PC-3 (cell line): ENCODE results near the gene RHBDD1. TPM values are rescaled to one million over a fixed set of nuclear protein-coding genes. Genes with fewer than 3 reads are reported as not detected.

ENCODE experiments used
- ATAC-seq: fragments of 200-7000 bp; cut with Tn5 transposase; 2 replicates; pipeline ENCODE4 v1.9.1; 2020; ENCODE audit warnings: mild to moderate bottlenecking, moderate library complexity
- BruUV-seq: library from RNA; stranded (reverse); fragments of 400-500 nt; replicated peaks from 2 replicates; lab custom pipeline; 2021; lab: Mats Ljungman, UMichigan
- CTCF ChIA-PET: fragments of 300-600 bp; sonication (Branson Sonifier 250); formaldehyde crosslinking; loops from one replicate; lab custom pipeline; 2022; ENCODE audit warnings: antibody characterized with exemption; lab: Charles Lee
- POLR2A ChIA-PET: fragments of 300-600 bp; sonication (Branson Sonifier 250); formaldehyde crosslinking; loops from one replicate; lab custom pipeline; 2022; ENCODE audit warnings: antibody characterized with exemption; ENCODE audit not compliant: unreplicated experiment; lab: Charles Lee
- DNase-seq: peaks from one replicate; pipeline ENCODE4 v3.0.0-alpha.2; 2015
- H2AFZ ChIP-seq: fragments of 300-600 bp; sonication (generic); 2 replicates; pipeline ENCODE4 v1.6.0; 2016; ENCODE audit warnings: antibody characterized with exemption, low read length
- H3F3A ChIP-seq: fragments of 300-600 bp; sonication (generic); one replicate; pipeline ENCODE4 v1.6.0; 2017; ENCODE audit warnings: antibody characterized with exemption, low read length, control low read depth, mild to moderate bottlenecking; ENCODE audit not compliant: unreplicated experiment
- H3K27ac ChIP-seq: fragments of 300-600 bp; sonication (generic); 2 replicates; pipeline ENCODE4 v1.5.1; 2016; ENCODE audit warnings: mild to moderate bottlenecking, low read length
- H3K27me3 ChIP-seq: fragments of 300-600 bp; sonication (generic); 2 replicates; pipeline ENCODE4 v1.6.1; 2016; ENCODE audit warnings: low read length, mixed read lengths
- H3K36me3 ChIP-seq: fragments of 300-600 bp; sonication (generic); 2 replicates; pipeline ENCODE4 v1.6.1; 2016; ENCODE audit warnings: low read depth, mixed run types, low read length, mixed read lengths
- H3K4me1 ChIP-seq: fragments of 300-600 bp; sonication (generic); 2 replicates; pipeline ENCODE4 v1.5.1; 2016; ENCODE audit warnings: low read length; ENCODE audit not compliant: insufficient read depth
- H3K4me2 ChIP-seq: fragments of 300-600 bp; sonication (generic); 2 replicates; pipeline ENCODE4 v1.6.0; 2016; ENCODE audit warnings: low read length
- H3K4me3 ChIP-seq: fragments of 300-600 bp; sonication (generic); 2 replicates; pipeline ENCODE4 v1.5.1; 2016; ENCODE audit warnings: mild to moderate bottlenecking, low read length, mixed read lengths
- H3K79me2 ChIP-seq: fragments of 300-600 bp; sonication (generic); 2 replicates; pipeline ENCODE4 v1.6.1; 2017; ENCODE audit warnings: low read length, mixed read lengths
- H3K9ac ChIP-seq: fragments of 300-600 bp; sonication (generic); 2 replicates; pipeline ENCODE4 v1.6.0; 2016; ENCODE audit warnings: mild to moderate bottlenecking, low read length
- H3K9me2 ChIP-seq: fragments of 300-600 bp; sonication (generic); replicated peaks from 2 replicates; pipeline ENCODE4 v1.6.1; 2016; ENCODE audit warnings: mixed run types, low read length, mixed read lengths
- H3K9me3 ChIP-seq: fragments of 300-600 bp; sonication (generic); 2 replicates; pipeline ENCODE4 v1.6.1; 2016; ENCODE audit warnings: low read length, mixed read lengths
- H4K20me1 ChIP-seq: fragments of 300-600 bp; sonication (generic); 2 replicates; pipeline ENCODE4 v1.6.1; 2016; ENCODE audit warnings: low read length, mixed read lengths
- EZH2 ChIP-seq: fragments of 300-600 bp; sonication (generic); IDR thresholded peaks from one replicate; pipeline ENCODE4 v1.6.1; 2017; ENCODE audit warnings: antibody characterized with exemption, mild to moderate bottlenecking, low read length; ENCODE audit not compliant: unreplicated experiment
- EZH2phosphoT487 ChIP-seq: fragments of 300-600 bp; sonication (generic); IDR thresholded peaks from 2 replicates; pipeline ENCODE4 v1.6.1; 2018; ENCODE audit warnings: mild to moderate bottlenecking, antibody characterized with exemption, low read length, borderline replicate concordance
- intact Hi-C: fragments of 100-400 bp; cut with micrococcal nuclease; formaldehyde crosslinking; loops from 2 replicates; pipeline ENCODE4 v1.9.0; 2023
- total RNA-seq: library from RNA; depleted of rRNA; stranded (reverse); fragments of >200 nt; gene quantifications from 2 replicates; pipeline ENCODE4 v1.2.3, GENCODE V29; 2014
- TF ChIP-seq, protein P1 (sequence below): fragments of 300-600 bp; sonication (generic); conservative IDR thresholded peaks from 2 replicates; pipeline ENCODE4 v1.5.1; 2017; ENCODE audit warnings: antibody characterized with exemption, low read depth, mild to moderate bottlenecking, low read length

RHBDD1 gene
- total RNA-seq, 1 experiment from 2014 or later = 9.1 TPM

- DNase-seq (peak; percentile 34), ATAC-seq (peak; percentile 33)
- H3F3A ChIP-seq = no peaks in the 10 kb centered on the region
- intact Hi-C loops = loop anchor here (2.0 to 5.0 kb wide), 2 partner anchors 77 to 149 kb away; no protein-coding TSS in a partner anchor
- no peaks in the 10 kb centered on the region for H3K27me3 ChIP-seq
- no peaks in the 10 kb centered on the region for H3K9me3 ChIP-seq
- H3K9me2 ChIP-seq = no peaks in the 10 kb centered on the region
- H3K27ac ChIP-seq = peak overlapping the region; percentile 95
- peak overlapping the region; percentile 84 for H3K4me3 ChIP-seq
- 0 out of 2 replicates have a peak, but pooled peaks cover 4% of the 10 kb centered on the region for H4K20me1 ChIP-seq
- peak overlapping the region; percentile 97 for H3K9ac ChIP-seq
- H3K36me3 ChIP-seq = no peaks in the 10 kb centered on the region
- TSS peak; percentile 64 for BruUV-seq
- H3K79me2 ChIP-seq = peaks cover 61% of the 10 kb centered on the region
- peak overlapping the region; percentile 98 for H3K4me2 ChIP-seq
- POLR2A ChIA-PET = interaction anchor here (0.6 kb wide), 1 partner anchor 145 kb away, joined by 3 read pairs; no protein-coding TSS in a partner anchor
- TF ChIP-seq EZH2phosphoT487 (no peak), EZH2 (no peak)
- TF ChIP-seq, protein P1, sequence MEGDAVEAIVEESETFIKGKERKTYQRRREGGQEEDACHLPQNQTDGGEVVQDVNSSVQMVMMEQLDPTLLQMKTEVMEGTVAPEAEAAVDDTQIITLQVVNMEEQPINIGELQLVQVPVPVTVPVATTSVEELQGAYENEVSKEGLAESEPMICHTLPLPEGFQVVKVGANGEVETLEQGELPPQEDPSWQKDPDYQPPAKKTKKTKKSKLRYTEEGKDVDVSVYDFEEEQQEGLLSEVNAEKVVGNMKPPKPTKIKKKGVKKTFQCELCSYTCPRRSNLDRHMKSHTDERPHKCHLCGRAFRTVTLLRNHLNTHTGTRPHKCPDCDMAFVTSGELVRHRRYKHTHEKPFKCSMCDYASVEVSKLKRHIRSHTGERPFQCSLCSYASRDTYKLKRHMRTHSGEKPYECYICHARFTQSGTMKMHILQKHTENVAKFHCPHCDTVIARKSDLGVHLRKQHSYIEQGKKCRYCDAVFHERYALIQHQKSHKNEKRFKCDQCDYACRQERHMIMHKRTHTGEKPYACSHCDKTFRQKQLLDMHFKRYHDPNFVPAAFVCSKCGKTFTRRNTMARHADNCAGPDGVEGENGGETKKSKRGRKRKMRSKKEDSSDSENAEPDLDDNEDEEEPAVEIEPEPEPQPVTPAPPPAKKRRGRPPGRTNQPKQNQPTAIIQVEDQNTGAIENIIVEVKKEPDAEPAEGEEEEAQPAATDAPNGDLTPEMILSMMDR = no peak
- peak overlapping the region; percentile 69 for H2AFZ ChIP-seq
- H3K4me1 ChIP-seq = peaks cover 39% of the 10 kb centered on the region
- CTCF ChIA-PET = interaction anchor here (0.6 kb wide), 1 partner anchor 142 kb away, joined by 3 read pairs; no protein-coding TSS in a partner anchor
Measured at GRCh38 chr2:226835420-226835795, 446 bp upstream of the RHBDD1 start.

- Histone ChIP-seq H3K9me2 (no peaks in the 10 kb centered on the region), H3K4me3 (peak overlapping the region; percentile 84), H3F3A (no peaks in the 10 kb centered on the region), H3K9me3 (no peaks in the 10 kb centered on the region), H2AFZ (peak overlapping the region; percentile 82), H3K36me3 (no peaks in the 10 kb centered on the region), H4K20me1 (0 out of 2 replicates have a peak, but pooled peaks cover 4% of the 10 kb centered on the region), H3K79me2 (peaks cover 61% of the 10 kb centered on the region), H3K27ac (peak overlapping the region; percentile 95), H3K4me1 (peaks cover 39% of the 10 kb centered on the region), H3K9ac (peak overlapping the region; percentile 97), H3K27me3 (no peaks in the 10 kb centered on the region), H3K4me2 (peak overlapping the region; percentile 98)
- intact Hi-C loops = loop anchor here (5.0 kb wide), 1 partner anchor 76 kb away; no protein-coding TSS in a partner anchor
- BruUV-seq = TSS peak; percentile 66
- TF ChIP-seq, protein P1 = no peak
- no peak for TF ChIP-seq EZH2phosphoT487
- TF ChIP-seq EZH2 = no peak
- peak; percentile 2; the same call in 1 of the 2 replicates for ATAC-seq
- ChIA-PET POLR2A (interaction anchor here (0.7 kb wide), 2 partner anchors 260 to 718 kb away, joined by 3 to 6 read pairs; no protein-coding TSS in a partner anchor), CTCF (no interaction called here)
- DNase-seq = no peak
Measured at GRCh38 chr2:226836548-226836885, 663 bp downstream of the RHBDD1 start.

DNA sequence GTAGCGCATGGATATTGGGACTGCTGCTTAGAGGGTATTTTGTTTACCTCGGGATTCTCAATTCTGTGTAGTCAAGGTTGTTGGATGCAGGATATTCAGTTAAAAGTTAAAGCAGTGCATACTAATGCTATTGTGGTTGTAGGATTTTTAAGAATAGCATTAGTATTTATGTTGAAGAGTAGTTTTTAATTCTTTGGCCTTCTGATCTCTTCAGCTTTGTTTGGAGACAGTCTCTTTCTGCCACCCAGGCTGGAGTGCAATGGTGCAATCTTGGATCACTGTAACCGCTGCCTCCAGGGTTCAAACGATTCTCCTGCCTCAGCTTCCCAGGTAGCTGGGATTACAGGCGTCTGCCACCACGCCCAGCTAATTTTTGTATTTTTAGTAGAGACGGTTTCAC lies 1.5 kb downstream of the RHBDD1 start:
- no peaks in the 10 kb centered on the region for H3K36me3 ChIP-seq
- no peaks in the 10 kb centered on the region for H3K9me2 ChIP-seq
- peaks cover 61% of the 10 kb centered on the region for H3K79me2 ChIP-seq
- ATAC-seq (no peak), DNase-seq (no peak)
- H3K9ac ChIP-seq = peak overlapping the region; percentile 97; the same call in 1 of the 2 replicates
- H3K4me3 ChIP-seq = peak overlapping the region; percentile 84
- no peaks in the 10 kb centered on the region for H3K9me3 ChIP-seq
- ChIA-PET CTCF (no interaction called here), POLR2A (no interaction called here)
- peaks cover 39% of the 10 kb centered on the region for H3K4me1 ChIP-seq
- no peak for TF ChIP-seq EZH2
- TF ChIP-seq, protein P1 = no peak
- no peak for TF ChIP-seq EZH2phosphoT487
- no peaks in the 10 kb centered on the region for H3F3A ChIP-seq
- intact Hi-C loops = loop anchor here (5.0 kb wide), 1 partner anchor 75 kb away; no protein-coding TSS in a partner anchor
- H3K27ac ChIP-seq = no peak overlapping the region
- 0 out of 2 replicates have a peak, but pooled peaks cover 4% of the 10 kb centered on the region for H4K20me1 ChIP-seq
- H3K27me3 ChIP-seq = no peaks in the 10 kb centered on the region
- H3K4me2 ChIP-seq = peak overlapping the region; percentile 98
- H2AFZ ChIP-seq = no peak overlapping the region
- BruUV-seq = no TSS peak
